Thoracic aorta (tissue), 2 donors: ENCODE measurements around the gene TMEM218. TPM values are rescaled to one million over a fixed set of nuclear protein-coding genes. Genes with fewer than 3 reads are reported as not detected.

ENCODE experiments used
- ATAC-seq: fragments of 150-250 bp; one replicate; pipeline ENCODE4 v1.8.0; 2017; ENCODE audit warnings: low read depth; ENCODE audit not compliant: insufficient number of reproducible peaks, low FRiP score
- DNase-seq: peaks from one replicate; pipeline ENCODE4 v3.0.0-alpha.2; 2020; ENCODE audit warnings: low spot score
- H3K27ac ChIP-seq, 2 donors: fragments of 200-600 bp; sonication (generic); 1 replicate in 1 of 2; 2 replicates in 1 of 2; pipeline ENCODE4 v1.5.1; 2016; ENCODE audit warnings: mild to moderate bottlenecking in 2 of 2, moderate library complexity in 2 of 2
- H3K27me3 ChIP-seq: fragments of 200-600 bp; sonication (generic); replicated peaks from 2 replicates; pipeline ENCODE4 v1.6.0; 2016; ENCODE audit warnings: mild to moderate bottlenecking; ENCODE audit not compliant: insufficient read depth
- H3K36me3 ChIP-seq: fragments of 200-600 bp; sonication (generic); one replicate; pipeline ENCODE4 v1.5.1; 2016
- H3K4me1 ChIP-seq, 2 donors: fragments of 200-600 bp; sonication (generic); 1 replicate in 1 of 2; 2 replicates in 1 of 2; pipeline versions ENCODE4 v1.5.1 to v1.6.0; 2016; ENCODE audit warnings: low read depth in 2 of 2, mild to moderate bottlenecking in 1 of 2; ENCODE audit not compliant: control insufficient read depth in 1 of 2
- H3K4me3 ChIP-seq: fragments of 200-600 bp; sonication (generic); 2 replicates; pipeline ENCODE4 v1.5.1; 2016; ENCODE audit warnings: mild to moderate bottlenecking
- H3K9me3 ChIP-seq: fragments of 200-600 bp; sonication (generic); 2 replicates; pipeline ENCODE4 v1.5.1; 2016
- CTCF ChIP-seq: fragments of 200-600 bp; sonication (generic); IDR thresholded peaks from one replicate; pipeline ENCODE4 v1.5.1; 2019; ENCODE audit warnings: antibody characterized with exemption
- total RNA-seq, 2 donors: library from RNA; depleted of rRNA; stranded (reverse); fragments of >200 nt; gene quantifications; one replicate each; pipeline versions ENCODE4 v1.1.0 to v1.2.3, GENCODE V29; 2016

Gene TMEM218
- total RNA-seq = 10 to 100 TPM; 15.2 to 17.7 TPM

- H3K27me3 ChIP-seq = no peaks in the 10 kb centered on the region
- H3K9me3 ChIP-seq = no peaks in the 10 kb centered on the region
- peak within 1 kb of the TSS; percentile 92 for H3K4me3 ChIP-seq
- no peaks in the 10 kb centered on the region for H3K36me3 ChIP-seq
- peak; percentile 96 for DNase-seq
- no peak for TF ChIP-seq CTCF
- H3K4me1 ChIP-seq = peaks cover 6 to 9% of the 10 kb centered on the region in 2 donors
- peak; percentile 98 for ATAC-seq
- peak within 1 kb of the TSS; percentile 59 to 64 for H3K27ac ChIP-seq
Observed at GRCh38 chr11:125111343-125112207, at the start of gene TMEM218. TMEM218 (minus strand) TSS chr11:125111626; CDS start chr11:125102241, 9,385 bp downstream.

GRCh38 chr11:125157953-125158680 is 46.7 kb upstream of the TMEM218 start:
- H3K36me3 ChIP-seq = no peaks in the 10 kb centered on the region
- H3K9me3 ChIP-seq = no peaks in the 10 kb centered on the region
- no peak for TF ChIP-seq CTCF
- no peak overlapping the region for H3K27ac ChIP-seq
- no peaks in the 10 kb centered on the region for H3K27me3 ChIP-seq
- ATAC-seq = no peak
- no peak overlapping the region for H3K4me3 ChIP-seq
- DNase-seq = no peak
- no peaks in the 10 kb centered on the region for H3K4me1 ChIP-seq

GRCh38 chr11:125157118-125157733 is 45.8 kb upstream of the TMEM218 start:
- H3K27ac ChIP-seq = no peak overlapping the region
- no peaks in the 10 kb centered on the region for H3K4me1 ChIP-seq
- no peak overlapping the region for H3K4me3 ChIP-seq
- ATAC-seq = no peak
- no peaks in the 10 kb centered on the region for H3K27me3 ChIP-seq
- no peaks in the 10 kb centered on the region for H3K36me3 ChIP-seq
- no peaks in the 10 kb centered on the region for H3K9me3 ChIP-seq
- TF ChIP-seq CTCF = no peak
- no peak for DNase-seq

- H3K27ac ChIP-seq = no peak overlapping the region
- TF ChIP-seq CTCF = no peak
- no peaks in the 10 kb centered on the region for H3K27me3 ChIP-seq
- ATAC-seq (no peak), DNase-seq (no peak)
- no peaks in the 10 kb centered on the region for H3K36me3 ChIP-seq
- no peak overlapping the region for H3K4me3 ChIP-seq
- H3K9me3 ChIP-seq = no peaks in the 10 kb centered on the region
- no peaks in the 10 kb centered on the region for H3K4me1 ChIP-seq
Observed at GRCh38 chr11:125156346-125157117, 45.1 kb upstream of the TMEM218 start.
